ENCODE data around the gene PRR5. TPM values are rescaled to one million over a fixed set of nuclear protein-coding genes. Genes with fewer than 3 reads are reported as not detected.
A peak's percentile ranks its signal among the peaks of the same experiment; 100 is the strongest.
"Not testable (repeated sequence)": the region's sequence is repeated elsewhere in the genome, so short reads cannot be mapped to it uniquely, and the experiment has no call there.

The PRR5 gene, protein sequence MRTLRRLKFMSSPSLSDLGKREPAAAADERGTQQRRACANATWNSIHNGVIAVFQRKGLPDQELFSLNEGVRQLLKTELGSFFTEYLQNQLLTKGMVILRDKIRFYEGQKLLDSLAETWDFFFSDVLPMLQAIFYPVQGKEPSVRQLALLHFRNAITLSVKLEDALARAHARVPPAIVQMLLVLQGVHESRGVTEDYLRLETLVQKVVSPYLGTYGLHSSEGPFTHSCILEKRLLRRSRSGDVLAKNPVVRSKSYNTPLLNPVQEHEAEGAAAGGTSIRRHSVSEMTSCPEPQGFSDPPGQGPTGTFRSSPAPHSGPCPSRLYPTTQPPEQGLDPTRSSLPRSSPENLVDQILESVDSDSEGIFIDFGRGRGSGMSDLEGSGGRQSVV
- total RNA-seq: 40.9 TPM

DNA sequence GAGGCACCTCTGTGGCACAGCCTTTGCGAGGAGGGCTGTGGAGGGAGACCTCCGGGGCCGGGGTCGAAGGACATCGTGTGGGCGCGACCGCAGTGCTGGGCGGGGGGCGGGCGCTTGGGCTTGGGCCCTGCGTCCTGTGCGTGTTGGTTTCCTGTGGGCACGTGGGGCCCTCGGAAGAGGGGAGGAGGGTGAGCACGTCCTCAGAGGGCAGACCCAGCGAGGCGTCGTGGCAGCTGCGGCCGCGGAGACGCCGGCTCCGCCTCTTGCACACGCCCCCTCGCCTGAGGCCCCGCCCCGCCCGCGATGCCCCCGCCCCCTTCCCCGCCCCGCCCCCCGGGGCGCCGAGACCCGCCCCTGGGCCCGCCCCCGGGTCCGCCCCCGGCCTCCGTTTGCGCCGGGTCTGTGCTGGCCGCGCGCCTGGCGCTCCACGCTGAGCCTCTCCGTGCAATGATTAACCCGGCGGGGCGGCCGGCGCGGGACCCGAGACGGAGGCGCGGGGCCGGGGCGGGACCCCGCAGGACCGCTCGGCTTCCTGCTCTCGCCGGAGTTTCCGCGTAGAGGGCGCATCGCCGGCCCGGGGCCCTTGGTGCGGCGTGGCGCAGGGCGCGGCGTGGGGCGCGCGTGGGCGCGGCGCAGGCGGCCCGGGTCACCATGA, at the start of gene PRR5:
PRR5 (plus strand) TSS at position 381 of the 655 bp plus-strand sequence; CDS start at position 652, 271 bp downstream.
- DNase-seq (ENCODE audit: low read depth in 2 of 3, low spot score in 2 of 3): peak; percentile 67 to 92 (median 92)

DNA sequence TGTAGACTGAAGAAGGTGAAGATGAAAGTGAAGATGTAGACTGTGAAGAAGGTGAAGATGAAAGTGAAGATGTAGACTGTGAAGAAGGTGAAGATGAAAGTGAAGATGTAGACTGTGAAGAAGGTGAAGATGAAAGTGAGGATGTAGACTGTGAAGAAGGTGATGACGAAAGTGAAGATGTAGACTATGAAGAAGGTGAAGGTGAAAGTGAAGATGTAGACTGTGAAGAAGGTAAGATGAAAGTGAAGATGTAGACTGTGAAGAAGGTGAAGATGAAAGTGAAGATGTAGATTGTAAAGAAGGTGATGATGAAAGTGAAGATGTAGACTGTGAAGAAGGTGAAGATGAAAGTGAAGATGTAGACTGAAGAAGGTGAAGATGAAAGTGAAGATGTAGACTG, 49.1 kb upstream of the PRR5 start:
- not testable (repeated sequence) for DNase-seq (ENCODE audit: low read depth in 2 of 3, low spot score in 2 of 3)

DNA sequence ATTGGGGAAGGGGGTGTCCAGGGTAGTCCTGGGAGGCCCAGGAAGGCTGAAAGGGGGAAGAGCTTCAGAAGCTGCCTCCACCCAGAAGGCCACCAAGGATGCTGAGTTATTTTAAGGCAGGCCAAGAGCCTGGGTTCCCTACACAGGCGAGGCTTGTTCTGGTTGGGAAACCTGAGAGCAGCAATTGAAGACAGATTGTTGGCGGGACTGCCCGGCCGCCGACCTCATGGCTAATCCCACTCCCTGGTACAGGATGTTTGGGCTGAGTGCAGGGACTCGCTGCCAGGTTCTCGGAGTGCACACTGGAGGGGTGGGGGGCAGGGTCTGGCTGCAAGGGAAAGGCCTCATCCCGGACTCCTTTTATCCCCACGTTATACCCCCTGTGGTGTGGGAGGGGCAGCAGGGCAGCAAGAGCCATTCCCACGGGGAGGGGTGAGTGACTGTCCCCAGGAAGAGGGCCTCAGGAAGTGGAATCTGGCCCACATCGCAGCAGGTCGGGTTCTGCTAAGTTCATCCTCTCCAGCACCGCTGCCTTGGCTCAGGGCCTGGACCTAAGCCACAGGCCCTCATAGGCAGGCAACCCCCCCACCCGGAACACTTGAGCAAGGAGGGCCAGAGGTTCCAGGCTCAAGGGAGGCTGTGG, 43.6 kb upstream of the PRR5 start:
- peak in 2 of 3 donors; percentile 41 to 58 for DNase-seq (ENCODE audit: low read depth in 2 of 3, low spot score in 2 of 3)

DNA sequence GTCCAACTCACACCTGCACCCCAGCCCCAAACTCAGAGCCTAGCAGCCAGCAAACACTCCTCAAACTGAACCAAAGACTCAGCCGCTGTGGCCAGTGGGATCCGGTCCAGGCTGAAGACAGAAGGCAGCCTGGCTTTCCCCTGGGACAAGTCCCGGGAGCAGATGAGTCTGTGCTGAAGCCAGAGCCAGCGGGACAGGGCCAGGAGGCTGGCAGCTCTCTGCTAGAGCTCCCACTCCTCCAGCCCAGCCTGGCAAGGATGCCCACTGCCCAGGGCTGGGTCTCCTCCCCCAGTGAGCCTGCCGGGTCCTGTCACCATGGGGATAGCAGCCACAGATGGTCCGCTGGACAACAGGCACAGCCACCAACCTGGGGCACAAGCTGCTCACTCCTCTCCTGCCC, 42.9 kb upstream of the PRR5 start:
- no peak for DNase-seq (ENCODE audit: low read depth in 2 of 3, low spot score in 2 of 3)

DNA sequence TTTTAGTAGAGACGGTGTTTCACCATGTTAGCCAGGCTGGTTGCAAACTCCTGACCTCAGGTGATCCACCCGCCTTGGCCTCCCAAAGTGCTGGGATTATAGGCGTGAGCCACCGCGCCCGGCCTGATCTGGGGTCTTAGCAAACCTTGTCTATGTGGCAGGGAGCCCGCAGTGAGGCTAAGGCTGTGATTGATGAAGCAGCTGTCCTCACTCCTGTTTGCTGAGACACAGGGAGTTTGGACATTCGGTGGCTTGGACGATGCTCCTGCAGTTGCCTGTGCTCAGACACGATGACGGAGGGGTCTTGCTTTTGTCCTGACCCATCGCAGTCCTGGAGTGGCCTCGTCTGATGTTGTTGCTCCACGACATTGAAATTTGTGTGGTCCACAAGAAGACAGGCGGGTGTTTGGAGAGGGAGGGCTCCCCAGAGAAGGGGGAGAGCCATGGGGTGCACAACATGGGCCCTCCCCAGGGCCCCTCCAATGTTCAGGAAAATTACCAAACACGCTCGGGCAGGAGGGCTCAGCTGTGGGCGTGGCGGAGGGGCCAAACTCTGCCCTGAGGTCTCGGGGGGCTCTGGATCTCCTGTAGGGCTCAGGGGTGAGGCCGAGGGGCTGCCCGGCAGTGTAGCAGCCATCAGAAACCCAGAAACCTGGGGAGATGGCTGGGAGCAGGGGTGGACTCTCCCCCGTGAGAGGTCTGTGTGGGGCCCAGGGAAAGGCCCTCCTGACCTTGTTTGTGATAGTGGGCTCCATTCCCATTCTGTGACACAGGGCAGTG, 41.8 kb upstream of the PRR5 start:
- no peak for DNase-seq (ENCODE audit: low read depth in 2 of 3, low spot score in 2 of 3)

DNA sequence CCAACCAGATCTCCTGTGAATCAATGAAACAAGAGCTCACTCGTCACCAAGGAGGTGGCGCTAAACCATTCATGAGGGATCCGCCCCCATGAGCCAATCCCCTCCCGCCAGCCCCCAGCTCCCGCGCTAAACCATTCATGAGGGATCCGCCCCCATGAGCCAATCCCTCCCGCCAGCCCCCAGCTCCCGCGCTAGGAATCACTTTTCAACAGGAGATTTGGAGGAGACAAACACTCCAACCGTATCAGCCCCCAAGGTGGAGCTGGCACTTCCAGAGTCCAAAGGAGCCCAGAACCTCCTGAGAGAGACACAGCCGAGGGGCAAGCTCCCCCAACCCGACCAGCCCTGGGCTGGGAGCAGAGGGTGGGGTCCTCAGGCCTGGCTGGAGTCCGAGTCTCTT, 40.9 kb upstream of the PRR5 start:
- no peak for DNase-seq (ENCODE audit: low read depth in 2 of 3, low spot score in 2 of 3)

DNA sequence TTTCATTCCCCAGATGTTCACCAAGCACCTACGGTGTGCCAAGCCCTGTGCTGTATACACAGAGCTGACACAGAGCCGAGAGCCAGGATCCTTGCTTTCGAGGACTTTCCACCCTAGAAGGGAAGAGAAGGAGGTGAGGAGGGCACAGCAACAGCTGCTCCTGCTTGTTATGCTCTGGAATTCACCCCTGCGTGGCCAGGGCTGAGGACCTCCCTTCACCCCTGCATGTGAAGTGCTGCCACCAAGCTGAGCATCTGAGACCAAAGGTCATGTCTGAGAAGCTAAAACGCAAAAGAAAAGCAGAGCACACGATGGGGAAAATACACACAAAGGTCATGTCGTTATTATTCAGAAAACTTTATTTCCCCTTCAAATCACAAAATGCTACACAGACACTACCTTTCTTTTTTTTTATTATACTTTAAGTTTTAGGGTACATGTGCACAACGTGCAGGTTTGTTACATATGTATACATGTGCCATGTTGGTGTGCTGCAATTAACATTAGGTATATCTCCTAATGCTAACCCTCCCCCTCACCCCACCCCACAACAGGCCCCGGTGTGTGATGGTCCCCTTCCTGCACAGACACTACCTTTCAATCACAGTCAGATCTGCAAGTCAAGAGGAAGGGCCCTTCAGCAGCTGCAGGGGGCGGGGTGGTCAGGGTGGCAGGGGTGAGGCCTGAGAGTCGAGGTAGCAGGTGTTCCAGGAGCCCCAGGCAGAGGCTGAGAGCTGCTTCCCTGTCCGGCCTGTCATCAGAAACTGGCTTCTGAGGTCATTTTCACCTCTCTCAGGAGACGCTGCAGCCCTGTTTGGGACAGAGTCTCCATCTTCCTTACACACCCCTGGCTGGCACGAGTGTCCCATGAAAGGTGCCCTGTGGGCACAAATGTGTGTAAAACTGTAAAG, 40.1 kb upstream of the PRR5 start:
- DNase-seq (ENCODE audit: low read depth in 2 of 3, low spot score in 2 of 3): no peak

- no peak for DNase-seq (ENCODE audit: low read depth in 2 of 3, low spot score in 2 of 3)
Observed at GRCh38 chr22:44663256-44663999, 38.6 kb upstream of the PRR5 start.

DNA sequence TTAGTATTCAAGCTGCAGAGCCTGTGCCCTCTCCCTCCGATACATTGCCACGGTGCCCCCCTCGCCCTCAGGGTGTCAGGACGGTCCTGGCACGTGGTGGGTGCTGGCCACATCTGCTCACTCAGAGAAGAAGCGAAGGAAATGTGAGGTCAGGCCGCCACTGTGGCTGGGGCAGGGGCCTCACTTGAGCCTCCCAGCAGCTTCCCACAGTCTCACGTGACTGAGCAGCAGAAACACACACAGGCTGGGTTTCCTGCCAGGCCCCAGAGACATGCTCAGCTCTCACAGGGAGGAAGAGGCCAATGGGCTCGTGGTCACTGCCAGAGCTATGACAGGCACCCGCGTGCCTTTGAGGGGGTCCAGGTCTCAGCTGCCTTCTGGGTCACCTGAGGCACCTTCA, 37.9 kb upstream of the PRR5 start:
- peak in 2 of 3 donors; percentile 84 to 91 for DNase-seq (ENCODE audit: low read depth in 2 of 3, low spot score in 2 of 3)

GRCh38 chr22:44665115-44665514, 36.9 kb upstream of the PRR5 start:
- no peak for DNase-seq (ENCODE audit: low read depth in 2 of 3, low spot score in 2 of 3)

DNA sequence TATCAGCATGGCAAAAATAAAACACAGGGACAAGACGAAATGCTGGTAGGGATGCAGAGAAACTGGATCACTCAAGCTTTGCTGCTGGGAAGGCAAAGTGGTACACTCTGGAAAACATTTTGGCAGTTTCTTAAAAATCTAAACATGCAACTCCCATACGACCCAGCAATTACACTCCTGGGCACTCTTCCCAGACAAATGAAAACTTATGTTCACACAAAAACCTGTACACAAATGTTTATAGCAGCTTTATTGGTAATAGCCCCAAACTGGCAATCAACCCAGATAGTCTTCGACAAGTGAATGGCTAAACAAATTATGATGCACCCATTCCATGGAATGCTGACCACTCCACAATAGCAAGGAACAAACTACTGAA, 35.8 kb upstream of the PRR5 start:
- DNase-seq (ENCODE audit: low read depth in 2 of 3, low spot score in 2 of 3): no peak

DNA sequence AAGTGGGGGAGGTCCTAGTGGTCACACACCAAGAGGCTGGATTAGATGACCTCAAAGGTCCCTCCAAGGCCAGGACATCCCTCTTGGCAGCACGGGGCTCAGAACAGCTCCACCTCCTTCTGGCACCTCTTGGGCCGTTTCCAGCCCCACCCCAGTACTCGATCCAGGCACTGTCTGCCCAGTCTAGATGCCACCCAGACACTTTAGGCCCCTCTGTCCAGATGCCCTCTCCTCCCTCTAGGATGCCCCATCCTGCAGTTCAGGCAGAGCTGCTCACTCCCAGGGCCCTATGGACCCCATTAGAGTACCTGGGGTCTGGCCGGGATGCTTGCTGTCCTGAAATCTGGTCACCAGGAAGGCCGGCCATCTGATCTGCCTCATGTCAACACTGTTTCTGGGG, 34.7 kb upstream of the PRR5 start:
- no peak for DNase-seq (ENCODE audit: low read depth in 2 of 3, low spot score in 2 of 3)

DNA sequence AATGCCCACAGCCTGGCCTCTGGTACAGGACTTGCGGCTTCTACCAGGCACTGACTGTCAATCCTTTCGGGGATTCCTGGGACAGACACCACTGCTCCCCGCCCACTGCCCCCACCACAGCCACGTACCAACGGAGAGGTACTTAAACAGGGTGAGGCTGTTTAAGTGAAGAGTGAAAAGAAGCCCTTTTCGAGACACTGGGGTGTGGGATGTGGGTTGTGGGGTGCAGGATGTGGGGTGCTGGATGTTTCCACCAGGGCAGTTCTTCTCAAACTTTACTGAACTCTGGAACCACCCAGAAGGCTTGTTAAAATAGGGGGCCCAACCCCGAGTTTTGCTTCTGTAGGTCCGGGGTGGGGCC, 34.2 kb upstream of the PRR5 start:
- peak in 1 of 3 donors; percentile 52 for DNase-seq (ENCODE audit: low read depth in 2 of 3, low spot score in 2 of 3)

DNA sequence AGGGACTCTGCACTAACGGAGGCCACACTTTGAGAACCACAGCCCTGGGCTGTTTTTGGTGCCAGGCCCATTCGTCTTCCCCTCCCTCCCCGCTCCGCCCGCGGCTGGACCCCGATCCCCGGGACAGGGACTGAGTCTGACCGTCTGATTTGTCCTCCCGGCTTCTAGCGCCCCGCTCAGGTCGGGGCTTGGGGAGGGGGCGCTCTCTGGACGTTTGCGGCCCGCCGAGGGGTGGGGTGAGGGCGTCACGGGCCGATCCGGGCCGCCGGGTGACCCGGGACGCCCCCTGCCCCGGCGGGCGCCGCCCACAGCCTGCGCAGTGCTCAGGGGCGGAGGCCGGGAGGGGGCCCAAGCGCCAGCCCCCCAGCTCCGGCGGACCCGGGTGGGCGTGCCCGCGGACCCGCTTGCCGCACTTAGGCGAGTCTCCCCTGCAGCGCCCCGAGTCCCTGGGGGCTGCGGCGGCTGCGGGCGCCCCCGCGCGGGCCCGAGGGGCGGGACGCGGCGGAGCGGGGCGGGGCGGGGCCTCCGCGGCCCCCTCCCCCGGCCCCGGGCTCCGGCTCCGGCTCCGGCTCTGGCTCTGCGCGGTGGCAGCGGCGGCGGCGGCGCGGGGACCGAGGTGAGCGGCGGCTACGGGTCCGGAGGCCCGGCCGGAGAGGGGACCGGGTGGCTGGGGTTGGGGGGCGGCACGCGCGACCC, 33.7 kb upstream of the PRR5 start:
- peak in 2 of 3 donors; percentile 41 to 43 for DNase-seq (ENCODE audit: low read depth in 2 of 3, low spot score in 2 of 3)

DNA sequence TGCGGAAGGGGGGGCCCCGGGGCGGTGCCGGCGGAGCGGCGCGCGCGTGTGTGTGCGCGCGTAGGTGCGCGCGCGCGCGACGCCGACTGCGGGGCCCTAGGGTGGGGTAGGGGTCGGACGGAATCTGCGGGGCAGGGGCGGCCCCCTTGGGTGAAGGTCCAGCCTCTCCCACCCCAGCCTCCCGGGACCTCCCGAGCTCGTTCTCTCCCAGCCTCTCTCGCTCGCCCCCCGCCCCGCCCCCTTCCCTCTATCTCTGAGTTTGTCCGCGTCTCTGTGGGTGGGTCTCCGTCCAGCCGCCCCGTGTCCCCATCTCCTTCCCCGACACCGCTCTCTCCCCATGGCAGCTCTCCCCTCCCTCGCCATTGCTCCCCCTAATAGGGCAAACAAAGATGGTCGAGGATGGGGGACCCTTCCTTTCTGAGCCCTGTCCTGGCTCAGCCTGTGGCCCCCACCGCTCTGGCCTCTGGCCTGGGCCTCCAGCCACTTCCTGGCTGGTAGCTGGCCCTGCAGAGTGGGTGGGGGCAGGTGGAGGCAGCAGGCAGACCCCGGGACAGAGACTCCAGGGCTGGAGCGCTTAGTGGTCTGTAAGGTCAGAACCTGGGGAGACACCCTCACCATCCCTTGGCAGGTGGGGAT, 33.0 kb upstream of the PRR5 start:
- no peak for DNase-seq (ENCODE audit: low read depth in 2 of 3, low spot score in 2 of 3)

- peak in 1 of 3 donors; percentile 42 for DNase-seq (ENCODE audit: low read depth in 2 of 3, low spot score in 2 of 3)
Observed at GRCh38 chr22:44669561-44669976, 32.4 kb upstream of the PRR5 start.

DNA sequence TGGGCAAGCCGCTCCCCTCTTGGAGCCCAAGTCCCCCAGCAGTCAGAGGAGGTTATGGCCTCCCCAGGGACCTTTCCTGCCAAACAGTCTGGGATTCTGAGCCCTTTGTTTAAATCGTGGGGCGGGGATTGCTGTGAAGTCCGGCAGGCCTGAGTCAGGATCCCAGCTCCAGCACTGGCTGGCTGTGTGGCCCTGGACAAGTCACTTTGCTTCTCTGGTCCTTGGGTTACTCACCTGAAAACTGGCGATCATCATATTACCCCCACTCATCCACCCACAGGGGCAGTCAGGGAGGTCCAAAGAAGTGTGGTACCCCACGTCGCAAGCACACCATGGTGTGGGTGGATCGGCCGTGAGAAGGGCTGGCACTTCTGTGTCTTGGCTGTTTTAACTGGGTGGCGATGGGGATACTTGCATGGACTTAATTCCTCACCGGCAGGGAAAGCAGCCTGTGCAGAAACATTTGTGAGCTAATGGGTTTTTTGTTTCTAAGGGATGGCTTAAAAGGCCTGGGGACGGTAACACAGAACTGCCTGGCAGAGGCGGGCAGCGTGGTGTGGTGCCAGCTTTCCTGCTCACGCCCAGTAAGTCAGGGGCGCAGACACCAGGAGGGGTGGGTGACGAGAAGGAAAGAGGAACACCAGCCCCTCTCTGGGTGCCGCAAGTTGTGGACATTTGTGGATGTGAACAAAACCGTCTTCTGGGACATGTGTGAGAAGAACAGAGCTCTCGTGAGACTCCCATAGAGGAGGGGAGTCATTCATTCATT, 31.6 kb upstream of the PRR5 start:
- no peak for DNase-seq (ENCODE audit: low read depth in 2 of 3, low spot score in 2 of 3)
